HG02678 (cell line): Measurements from ENCODE around the gene SUPT3H.
A peak's percentile ranks its signal among the peaks of the same experiment; 100 is the strongest.
"Not testable (repeated sequence)": the region's sequence is repeated elsewhere in the genome, so short reads cannot be mapped to it uniquely, and the experiment has no call there.

Source experiments
- ATAC-seq: cut with Tn5 transposase; IDR thresholded peaks from one replicate; pipeline ENCODE4 v1.9.1; 2021; ENCODE audit warnings: mild to moderate bottlenecking, moderate library complexity; ENCODE audit not compliant: unreplicated experiment

SUPT3H gene

DNA sequence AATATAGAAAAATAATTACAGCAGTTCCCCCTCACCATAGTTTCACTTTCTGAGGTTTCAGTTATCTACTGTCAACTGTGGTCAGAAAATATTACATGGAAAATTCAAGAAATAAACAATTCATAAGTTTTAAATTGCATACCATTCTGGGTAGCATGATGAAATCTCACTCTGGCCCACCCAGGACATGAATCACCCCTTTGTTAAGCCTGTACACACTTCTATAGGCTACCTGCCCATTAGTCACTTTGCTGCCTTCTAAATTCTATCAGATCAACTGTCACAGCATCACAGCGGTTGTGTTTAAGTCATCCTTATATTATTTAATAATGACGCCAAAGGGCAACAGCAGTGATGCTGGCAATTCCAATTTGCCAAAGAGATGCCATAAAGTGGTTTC, 189.9 kb downstream of the SUPT3H start:
- no peak for ATAC-seq

DNA sequence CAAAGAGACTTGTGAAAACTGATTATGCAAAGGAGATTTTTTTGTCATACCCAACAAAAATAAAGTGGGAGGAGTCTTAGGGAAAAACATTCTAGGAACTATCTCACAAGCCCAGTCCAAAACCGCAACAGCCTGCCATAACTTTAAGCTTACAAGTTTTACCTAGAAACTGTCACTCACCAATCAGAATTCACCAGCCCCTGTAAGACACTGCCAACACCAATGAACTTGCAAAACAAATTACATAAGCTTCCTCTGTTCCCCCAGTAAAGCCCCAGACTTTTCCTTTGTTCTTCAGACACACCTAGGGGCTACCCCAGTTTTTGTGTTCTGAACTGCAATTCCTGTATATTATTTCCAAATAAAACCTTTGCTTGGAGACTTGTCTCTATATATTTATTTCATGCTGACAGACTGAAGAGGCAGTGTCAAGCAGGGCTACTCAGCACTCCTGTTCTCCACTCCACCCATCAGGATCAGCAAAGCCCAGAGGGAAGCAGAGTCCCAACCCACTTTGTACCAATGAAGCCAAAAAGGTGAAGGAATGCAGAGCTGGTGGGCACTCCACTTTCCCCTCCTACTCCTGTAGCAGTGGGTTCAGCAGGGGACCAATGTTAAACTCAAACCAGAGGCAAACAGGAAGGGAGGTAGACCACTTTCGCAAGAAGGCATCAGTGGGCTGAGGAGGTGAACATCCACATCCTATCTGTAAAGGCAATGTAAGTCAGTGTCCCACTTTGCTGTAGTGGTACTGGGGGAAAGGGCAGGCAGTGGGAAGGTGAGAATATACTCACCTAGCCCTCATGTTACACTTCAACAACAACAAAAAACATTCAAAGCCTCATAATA, 192.1 kb downstream of the SUPT3H start:
- no peak for ATAC-seq

DNA sequence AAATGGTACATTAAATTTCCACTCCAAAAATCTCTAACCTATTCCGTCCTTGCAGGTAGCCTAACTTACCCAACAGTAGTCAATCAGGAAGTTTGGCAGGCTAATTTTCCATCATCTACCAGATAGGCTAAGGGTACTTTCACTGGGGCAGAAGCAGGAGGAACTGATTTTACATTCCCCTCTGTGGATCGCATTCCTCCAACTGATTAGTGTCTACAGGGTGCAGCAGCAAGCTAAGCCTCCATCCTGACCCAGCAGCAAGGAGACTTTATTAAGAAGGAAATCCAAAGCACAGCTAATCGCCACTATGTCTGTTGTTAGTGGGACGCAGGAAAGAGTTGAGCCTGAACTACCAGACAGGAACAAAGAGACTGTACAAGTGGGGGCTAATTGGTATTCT, 192.8 kb downstream of the SUPT3H start:
- ATAC-seq: no peak

DNA sequence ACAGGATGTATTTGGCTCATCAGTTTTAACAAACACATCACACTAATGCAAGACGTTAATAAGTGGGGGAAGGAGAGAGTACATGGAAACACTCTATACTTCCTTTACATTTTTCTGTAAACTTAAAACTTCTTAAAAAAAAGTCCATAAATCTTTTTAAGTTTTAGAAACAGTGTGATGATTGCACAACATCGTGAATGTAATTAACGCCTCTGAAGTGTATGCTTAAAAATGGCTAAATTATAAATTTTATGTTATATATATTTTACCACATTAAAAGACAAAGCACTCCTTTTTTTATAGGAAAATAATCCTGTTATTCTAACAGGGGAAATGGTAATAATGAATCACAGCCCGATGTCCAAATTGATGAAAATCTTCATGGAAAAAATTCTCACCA, 193.7 kb downstream of the SUPT3H start:
- ATAC-seq: no peak

DNA sequence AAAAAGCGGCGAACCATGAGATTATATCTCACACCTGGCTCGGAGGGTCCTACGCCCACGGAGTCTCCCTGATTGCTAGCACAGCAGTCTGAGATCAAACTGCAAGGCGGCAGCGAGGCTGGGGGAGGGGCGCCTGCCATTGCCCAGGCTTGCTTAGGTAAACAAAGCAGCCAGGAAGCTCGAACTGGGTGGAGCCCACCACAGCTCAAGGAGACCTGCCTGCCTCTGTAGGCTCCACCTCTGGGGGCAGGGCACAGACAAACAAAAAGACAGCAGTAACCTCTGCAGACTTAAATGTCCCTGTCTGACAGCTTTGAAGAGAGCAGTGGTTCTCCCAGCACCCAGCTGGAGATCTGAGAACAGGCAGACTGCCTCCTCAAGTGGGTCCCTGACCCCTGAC, 201.4 kb downstream of the SUPT3H start:
- not testable (repeated sequence) for ATAC-seq

DNA sequence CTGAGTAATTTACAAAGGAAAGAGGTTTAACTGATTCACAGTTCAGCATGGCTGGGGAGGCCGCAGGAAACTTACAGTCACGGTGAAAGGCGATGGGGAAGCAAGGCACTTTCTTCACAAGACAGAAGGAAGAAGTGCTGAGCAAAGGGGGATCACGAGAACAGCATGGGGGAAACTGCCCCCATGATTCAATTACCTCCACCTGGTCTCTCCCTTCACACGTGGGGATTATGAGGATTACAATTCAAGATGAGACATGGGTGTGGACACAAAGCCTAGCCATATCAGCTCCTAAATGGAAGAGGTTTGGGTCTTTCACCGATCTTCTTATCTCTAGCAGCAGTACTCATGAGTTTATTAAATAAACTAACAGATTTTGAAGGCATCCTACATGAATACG, 202.5 kb downstream of the SUPT3H start:
- no peak for ATAC-seq

DNA sequence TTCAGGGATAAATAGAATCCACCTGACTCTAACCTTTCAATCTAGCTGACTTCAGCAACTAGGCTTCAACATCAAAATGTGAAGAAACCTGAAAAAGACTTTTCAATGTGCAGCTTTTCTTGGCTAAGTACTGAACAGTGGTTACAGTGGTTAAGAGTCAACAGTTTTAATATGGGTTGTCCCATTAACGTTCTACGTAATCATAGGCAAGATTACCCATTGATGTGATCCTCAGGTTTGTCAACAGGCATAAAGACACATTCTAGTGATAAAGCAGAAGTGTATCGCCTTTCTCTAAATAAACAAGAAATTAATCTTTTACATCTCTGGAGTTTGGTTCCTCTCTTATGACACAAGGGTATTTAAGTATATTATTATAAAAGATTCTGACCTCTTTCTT, 203.7 kb downstream of the SUPT3H start:
- no peak for ATAC-seq

DNA sequence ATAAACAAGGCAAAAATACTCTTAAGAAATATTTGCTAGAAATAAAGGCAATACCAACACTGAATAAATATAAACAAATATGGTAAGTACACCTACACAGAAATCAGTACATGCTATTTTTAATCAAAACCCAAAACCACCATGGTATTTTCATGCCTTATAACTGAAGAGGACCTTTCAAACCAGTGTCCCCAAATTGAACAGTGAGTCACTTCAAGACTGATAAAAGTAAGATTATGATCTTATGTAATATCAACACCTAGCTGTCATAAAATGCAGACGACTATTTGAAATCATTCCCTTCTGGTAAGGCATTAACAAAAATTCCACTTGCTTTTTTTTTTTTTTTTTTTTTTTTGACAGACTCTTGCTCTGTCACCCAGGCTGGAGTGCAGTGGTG, 206.4 kb downstream of the SUPT3H start:
- no peak for ATAC-seq

DNA sequence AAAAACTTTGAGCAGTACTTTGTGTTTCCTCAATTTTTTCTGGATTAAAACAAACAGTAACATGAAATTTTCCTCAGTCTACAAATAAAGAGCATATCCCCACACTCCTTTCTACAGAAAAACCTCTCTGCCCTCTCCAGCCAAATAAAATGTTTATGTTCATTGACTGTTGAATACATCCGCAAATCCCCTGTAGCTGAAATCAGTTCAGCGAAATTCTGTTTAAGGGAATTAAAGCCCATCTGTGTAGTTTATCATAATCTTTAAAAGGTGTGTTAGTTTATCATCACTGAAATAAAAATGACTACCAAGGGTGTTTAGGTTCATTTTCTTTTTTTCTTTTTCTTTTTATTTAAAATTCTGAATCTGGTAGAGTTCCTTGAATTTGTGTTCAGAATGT, 207.4 kb downstream of the SUPT3H start:
- no peak for ATAC-seq

DNA sequence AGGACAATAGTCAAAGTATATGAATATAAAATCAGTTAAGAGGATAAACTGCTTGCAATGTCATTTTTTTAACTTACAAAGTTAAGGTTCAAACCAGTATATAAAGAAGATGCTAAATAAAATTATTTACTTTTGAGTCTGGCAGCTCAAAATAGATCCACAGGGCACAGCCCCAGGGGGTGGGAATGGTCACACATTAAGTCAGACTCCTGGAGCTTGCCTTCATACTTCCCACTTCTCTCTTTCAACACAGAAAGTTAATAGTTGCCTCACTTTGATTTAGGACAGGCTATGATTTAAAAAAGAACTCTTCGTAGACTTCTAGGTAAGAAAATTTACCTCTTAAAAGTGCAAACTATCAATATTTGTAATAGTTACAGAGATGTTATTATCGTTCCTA, 207.9 kb downstream of the SUPT3H start:
- ATAC-seq: no peak

DNA sequence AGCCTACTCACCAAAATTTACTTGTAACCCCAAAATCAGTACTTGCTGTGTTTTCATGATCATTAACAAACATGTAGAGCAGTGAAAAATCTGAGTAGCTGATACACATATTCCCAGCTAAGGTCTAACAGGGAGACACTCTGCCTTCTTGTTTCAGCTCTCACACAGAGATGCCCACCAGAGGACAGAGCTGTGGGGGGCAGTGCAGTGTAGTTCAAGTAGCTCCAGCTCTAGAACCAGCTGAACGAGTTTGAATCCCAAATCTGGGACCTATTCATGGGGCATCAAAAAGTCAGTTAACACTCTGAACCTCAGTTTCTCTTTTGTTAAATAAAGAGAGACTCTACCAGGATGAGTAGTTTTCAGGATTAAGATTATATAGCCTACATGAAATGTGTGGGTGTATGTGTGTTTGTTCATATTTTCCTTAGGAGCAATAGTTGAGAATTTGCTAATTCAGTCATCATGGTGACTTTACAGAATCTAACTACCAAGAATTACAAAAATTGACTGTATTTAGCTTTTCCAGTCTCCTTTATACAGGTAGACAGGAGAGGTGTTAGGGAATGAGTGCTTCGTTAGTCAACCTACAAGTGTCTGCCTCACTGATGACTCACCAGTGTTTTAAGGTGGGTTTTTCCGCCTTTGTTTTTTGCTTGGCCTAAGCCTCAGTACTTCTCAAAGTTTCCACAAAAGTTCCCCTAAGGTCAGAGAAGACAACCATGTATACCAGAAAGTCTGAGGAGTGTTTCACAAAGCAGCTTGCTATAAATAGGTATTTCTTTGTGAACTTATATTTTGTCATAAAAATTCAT, 213.6 kb downstream of the SUPT3H start:
- peak; percentile 92 for ATAC-seq

DNA sequence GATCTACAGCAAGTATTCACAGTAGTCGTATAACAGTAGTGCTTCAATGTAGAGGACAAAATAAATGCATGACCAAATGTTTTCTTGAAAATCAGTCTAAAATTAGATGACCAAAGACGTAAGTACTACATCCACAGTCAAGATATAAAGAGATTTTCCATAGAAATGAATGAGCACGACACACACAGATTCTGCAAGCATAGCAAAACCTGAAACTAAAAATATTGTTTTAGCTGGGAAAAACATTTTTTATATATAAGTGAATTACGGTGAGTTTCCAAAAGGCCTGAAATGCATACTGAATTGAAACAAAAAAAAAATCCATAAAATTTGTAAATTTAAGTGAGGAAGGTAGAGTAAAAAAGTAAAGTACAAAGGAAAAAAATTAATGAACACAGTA, 217.4 kb downstream of the SUPT3H start:
- ATAC-seq: no peak

DNA sequence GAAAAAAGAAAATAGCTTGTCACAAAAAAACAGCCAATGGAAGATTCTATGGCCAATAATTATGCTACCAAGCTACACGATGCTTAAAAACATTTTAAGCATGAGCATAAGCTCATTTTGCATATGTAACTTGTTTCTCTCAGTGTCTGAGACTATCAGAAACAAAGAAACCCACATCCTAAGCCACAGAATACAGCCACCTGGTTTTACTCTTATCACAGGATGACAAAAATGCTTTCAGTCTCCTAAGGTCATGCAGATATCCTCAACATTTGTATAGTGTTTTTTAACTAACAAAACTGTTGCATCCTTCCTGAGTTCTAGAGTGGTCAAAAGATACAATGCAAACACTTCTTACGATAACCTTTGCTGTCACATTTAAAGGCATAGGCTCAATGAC, 221.7 kb downstream of the SUPT3H start:
- ATAC-seq: peak; percentile 98

DNA sequence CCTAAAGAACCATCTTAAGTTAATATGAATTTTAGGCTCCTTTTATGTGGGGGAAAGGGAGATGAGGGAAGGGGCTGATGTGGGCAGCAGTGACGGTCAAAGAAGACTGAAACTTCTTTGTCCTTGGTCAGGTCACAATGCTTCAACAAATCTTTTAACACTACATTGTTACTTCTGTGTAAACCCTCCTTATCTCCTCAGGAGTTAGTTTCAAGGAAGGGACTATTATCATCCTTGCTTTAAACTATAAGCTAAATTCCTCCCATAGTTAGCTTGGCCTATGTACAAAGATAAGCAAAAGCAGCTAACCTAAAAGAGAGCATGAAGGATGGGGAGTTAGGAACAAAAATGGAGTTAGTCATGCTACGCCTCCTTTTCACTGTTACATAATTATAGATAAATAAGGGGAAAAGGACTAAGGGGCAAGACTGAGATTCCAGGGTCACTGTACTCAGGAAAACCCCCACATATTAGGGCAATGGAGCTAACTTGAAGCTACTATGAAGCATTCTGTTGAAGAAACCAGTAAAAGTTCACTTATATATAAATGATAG, 222.3 kb downstream of the SUPT3H start:
- ATAC-seq: no peak

DNA sequence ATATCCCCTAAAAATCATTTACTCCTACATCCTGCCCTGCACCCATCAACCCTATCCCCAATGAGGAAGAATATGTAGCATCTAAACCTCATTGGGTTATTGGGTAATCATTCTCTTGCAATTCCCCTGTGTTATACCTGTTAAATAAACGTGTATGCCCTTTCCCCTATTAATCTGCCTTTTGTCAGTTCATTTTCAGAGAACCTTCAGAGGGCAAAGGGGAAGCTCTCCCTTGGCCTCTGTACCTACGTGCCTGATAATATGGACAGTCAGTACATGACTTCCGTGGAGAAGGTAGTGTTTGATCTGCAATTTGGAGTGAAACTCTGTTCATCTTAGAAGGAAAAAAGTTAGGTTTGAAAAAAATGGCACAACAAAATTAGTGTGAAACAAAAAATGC, 223.1 kb downstream of the SUPT3H start:
- no peak for ATAC-seq

DNA sequence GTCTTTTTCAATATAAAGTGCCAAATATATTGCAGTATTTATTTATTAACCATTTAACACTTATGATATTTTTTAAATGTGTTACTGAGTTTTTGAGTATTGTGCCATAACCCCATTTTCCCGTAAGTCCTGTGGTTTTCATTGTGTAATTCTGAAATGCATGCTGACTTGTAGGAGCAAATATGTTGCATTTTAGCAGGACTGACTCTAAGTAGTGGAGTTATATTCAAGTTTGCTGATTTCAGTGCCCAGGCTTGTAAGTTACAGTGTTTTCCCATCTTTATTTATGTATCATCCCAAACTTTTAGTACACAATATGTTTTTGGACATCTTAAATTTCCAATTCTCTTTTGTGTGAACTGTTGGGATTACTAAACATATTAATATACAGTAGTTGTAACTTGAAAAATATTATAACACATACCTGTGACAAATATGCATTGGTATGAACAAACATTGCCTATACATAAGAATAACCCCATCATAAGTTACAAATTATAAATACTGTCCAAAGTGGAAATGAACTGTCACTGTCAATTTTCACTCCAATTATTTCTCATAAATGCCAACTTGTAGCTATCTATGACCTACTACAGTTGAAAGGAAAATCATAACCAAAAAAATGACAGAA, 228.9 kb downstream of the SUPT3H start:
- no peak for ATAC-seq

DNA sequence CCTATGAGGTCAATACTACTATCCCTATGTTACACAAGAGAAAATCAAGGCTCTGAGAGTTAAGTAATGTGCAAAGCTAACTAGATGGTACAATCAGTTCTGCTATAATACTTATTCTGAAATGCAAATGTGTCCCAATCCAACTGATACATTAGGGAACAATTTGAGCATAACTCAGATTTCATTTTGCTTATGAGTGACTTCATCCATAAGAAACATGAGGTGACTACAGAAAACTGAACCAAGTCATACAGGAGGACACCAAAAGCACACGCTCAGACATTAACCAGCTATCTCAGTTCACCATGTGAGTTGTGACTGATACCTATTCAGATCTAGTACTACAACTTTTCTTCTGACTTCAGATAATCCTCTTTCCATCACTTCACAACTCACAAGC, 229.5 kb downstream of the SUPT3H start:
- no peak for ATAC-seq

DNA sequence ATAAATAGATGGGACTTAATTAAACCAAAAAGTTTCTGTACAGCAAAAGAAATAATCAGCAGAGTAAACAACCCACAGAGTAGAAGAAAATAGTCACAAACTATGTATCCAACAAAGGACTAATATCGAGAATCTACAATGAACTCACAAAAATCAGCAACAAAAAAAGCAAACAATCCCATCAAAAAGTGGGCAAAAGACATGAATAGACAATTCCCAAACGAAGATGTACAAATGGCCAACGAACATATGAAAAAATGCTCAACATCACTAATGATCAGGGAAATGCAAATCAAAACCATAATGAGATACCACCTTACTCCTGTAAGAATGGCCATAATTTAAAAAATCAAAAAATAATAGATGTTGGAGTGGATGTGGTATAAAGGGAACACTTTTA, 232.1 kb downstream of the SUPT3H start:
- ATAC-seq: not testable (repeated sequence)

DNA sequence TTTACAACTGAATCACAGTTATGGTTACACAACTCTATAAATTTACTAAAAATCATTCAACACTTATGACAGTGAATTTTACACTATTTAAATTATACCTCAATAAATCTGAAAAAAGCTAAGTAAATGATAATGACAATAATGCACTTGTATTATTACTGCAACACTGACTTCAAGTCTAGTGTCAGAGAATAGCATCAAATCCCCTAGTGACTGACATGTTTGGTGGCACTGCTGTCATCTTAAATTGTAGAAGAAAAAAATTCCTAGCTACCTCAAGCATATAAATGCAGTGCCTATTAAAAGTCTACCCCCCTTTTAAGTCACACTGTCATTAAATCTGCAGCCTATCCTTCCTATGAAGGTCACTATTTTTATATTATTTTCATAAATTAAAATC, 239.0 kb downstream of the SUPT3H start:
- ATAC-seq: no peak

DNA sequence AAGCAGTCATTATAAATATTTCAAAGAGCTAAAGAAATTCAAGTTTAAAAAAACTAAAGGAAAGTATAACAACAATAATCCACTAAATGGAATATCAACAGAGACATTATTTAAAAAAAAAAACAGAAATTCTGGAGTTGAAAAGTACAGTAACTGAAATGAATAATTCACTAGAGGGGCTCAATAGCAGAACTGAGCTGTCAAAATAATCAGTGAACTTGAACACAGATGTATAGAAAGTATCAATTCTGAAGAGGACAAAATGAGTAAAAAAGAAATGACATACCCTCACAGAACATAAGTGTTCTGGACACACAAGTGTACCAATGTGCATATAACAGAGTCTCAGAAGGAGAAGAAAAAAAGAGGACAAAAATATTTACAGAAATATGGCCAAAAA, 241.2 kb downstream of the SUPT3H start:
- ATAC-seq: no peak

DNA sequence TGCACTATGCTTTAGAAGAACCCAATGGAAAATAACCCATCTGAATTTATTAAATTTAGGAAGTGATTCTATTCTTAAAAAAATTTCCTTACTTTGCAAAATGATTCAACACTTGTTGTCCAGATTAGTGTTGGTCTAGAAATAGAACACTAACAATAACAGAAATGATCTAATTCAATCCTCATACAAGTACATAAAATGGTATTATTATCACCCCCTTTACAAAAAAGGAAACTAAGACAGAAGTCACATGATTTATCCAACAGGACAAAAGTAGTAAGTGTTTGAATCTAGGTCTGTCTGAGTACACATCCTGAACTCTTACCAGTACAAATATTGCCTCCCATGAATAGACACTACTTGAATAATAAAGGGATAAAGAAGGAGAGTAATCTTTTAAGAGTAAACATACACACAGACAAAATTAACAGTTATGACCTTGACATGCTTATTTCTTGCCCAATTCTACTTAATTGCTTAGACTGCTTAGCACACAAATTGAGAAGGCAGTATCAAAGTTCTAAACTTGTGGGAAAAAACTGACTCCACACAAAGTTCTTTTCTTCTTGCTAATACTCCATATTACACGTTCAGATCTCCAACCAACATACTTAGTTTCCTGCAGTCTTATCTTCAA, 245.0 kb downstream of the SUPT3H start:
- ATAC-seq: no peak
